Measurements from ENCODE around the gene GIT2. TPM values are rescaled to one million over a fixed set of nuclear protein-coding genes. Genes with fewer than 3 reads are reported as not detected.

The GIT2 gene
- total RNA-seq, 2 donors from 2014 or later = 24.8 to 26.8 TPM

DNA sequence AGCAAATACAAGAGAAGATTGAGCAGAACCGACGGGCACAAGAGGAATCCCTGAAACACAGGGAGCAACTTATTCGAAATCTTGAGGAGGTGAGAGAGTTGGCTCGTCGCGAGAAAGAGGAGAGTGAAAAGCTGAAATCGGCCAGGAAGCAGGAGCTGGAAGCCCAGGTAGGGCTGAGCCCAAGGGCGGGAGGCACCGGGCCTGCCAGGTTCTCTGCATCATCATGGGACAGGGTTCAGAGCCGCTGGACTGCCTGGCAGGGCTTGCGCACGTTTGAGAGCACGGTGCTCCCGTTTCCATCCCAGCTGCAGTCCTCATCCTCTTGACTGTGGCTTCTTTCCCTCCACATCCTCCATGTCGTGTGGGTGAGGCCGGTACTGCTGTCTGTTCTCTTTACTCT is 81.7 kb downstream of the GIT2 start:
- H3K9me3 ChIP-seq = no peaks in the 10 kb centered on the region
- H3K36me3 ChIP-seq = peaks cover 88% of the 10 kb centered on the region
- H3K27me3 ChIP-seq = no peaks in the 10 kb centered on the region
- no peaks in the 10 kb centered on the region for H3K4me1 ChIP-seq
- TF ChIP-seq, protein P1, sequence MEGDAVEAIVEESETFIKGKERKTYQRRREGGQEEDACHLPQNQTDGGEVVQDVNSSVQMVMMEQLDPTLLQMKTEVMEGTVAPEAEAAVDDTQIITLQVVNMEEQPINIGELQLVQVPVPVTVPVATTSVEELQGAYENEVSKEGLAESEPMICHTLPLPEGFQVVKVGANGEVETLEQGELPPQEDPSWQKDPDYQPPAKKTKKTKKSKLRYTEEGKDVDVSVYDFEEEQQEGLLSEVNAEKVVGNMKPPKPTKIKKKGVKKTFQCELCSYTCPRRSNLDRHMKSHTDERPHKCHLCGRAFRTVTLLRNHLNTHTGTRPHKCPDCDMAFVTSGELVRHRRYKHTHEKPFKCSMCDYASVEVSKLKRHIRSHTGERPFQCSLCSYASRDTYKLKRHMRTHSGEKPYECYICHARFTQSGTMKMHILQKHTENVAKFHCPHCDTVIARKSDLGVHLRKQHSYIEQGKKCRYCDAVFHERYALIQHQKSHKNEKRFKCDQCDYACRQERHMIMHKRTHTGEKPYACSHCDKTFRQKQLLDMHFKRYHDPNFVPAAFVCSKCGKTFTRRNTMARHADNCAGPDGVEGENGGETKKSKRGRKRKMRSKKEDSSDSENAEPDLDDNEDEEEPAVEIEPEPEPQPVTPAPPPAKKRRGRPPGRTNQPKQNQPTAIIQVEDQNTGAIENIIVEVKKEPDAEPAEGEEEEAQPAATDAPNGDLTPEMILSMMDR (IDR thresholded peaks at IDR 0.05) = no peak
- H3K4me3 ChIP-seq = no peak overlapping the region
- DNase-seq (ENCODE audit: low spot score) = no peak
- H3K27ac ChIP-seq = no peak overlapping the region

DNA sequence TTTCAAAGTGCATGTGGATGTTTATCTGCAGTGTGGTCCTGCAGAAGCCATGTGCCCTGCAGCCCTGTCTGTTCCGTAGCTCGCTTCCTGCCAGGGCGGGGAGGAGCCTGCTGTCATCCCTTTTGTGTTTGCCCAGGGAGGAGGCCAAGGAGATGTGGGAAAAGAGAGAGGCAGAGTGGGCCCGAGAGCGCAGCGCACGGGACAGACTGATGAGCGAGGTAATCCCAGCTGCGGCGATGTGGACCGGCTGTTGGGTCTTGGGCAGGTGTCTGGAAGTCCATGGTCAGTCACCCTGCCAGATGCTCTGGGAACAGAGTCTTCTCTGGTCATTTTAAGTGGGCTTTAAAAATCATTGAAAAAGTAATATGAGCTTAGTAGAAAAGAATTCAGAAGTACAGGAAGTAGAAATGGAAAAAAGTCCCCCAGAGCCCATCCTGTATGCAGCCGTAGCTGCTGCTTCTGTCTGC is 83.3 kb downstream of the GIT2 start:
- TF ChIP-seq, protein P1 (IDR thresholded peaks at IDR 0.05) = no peak
- DNase-seq (ENCODE audit: low spot score) = no peak
- Histone ChIP-seq H3K9me3 (no peaks in the 10 kb centered on the region), H3K4me3 (no peak overlapping the region), H3K36me3 (peaks cover 83% of the 10 kb centered on the region), H3K4me1 (no peaks in the 10 kb centered on the region), H3K27me3 (no peaks in the 10 kb centered on the region), H3K27ac (no peak overlapping the region)

DNA sequence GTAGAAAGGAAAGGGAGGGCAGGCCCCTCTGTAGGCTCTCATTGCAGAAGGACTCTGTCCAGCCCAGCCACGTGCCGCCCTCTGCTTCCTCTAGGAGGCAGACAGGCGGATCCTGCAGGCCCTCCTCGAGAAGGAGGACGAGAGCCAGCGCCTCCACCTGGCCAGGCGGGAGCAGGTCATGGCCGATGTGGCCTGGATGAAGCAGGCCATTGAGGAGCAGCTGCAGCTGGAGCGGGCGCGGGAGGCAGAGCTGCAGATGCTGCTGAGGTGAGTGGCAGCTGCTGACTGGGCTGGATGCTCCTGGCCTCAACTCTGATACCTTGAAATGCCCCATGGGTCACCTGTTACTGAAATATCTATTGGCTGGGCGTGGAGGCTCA is 85.2 kb downstream of the GIT2 start:
- Histone ChIP-seq H3K4me1 (no peaks in the 10 kb centered on the region), H3K9me3 (no peaks in the 10 kb centered on the region), H3K27ac (no peak overlapping the region), H3K27me3 (no peaks in the 10 kb centered on the region), H3K4me3 (no peak overlapping the region), H3K36me3 (peaks cover 83% of the 10 kb centered on the region)
- TF ChIP-seq, protein P1 (IDR thresholded peaks at IDR 0.05) = no peak
- DNase-seq (ENCODE audit: low spot score) = no peak

- DNase-seq (ENCODE audit: low spot score) = no peak
- H3K4me1 ChIP-seq = no peaks in the 10 kb centered on the region
- H3K9me3 ChIP-seq = no peaks in the 10 kb centered on the region
- no peak overlapping the region for H3K27ac ChIP-seq
- H3K36me3 ChIP-seq = peaks cover 83% of the 10 kb centered on the region
- H3K27me3 ChIP-seq = no peaks in the 10 kb centered on the region
- TF ChIP-seq, protein P1 (IDR thresholded peaks at IDR 0.05) = no peak
- no peak overlapping the region for H3K4me3 ChIP-seq
These were observed 85.8 kb downstream of the GIT2 start for GRCh38 chr12:109910254-109910968.

- Histone ChIP-seq H3K4me3 (no peak overlapping the region), H3K36me3 (peaks cover 66% of the 10 kb centered on the region), H3K27ac (no peak overlapping the region), H3K27me3 (no peaks in the 10 kb centered on the region), H3K9me3 (no peaks in the 10 kb centered on the region), H3K4me1 (peaks cover 0 to 13% of the 10 kb centered on the region in 2 donors)
- DNase-seq (ENCODE audit: low spot score) = no peak
- TF ChIP-seq, protein P1 (IDR thresholded peaks at IDR 0.05) = no peak
These were observed 90.9 kb downstream of the GIT2 start for GRCh38 chr12:109905301-109905700.

All from right atrium auricular region (tissue), 2 donors.